Measurements from ENCODE around the gene POU2F1. TPM values are rescaled to one million over a fixed set of nuclear protein-coding genes. Genes with fewer than 3 reads are reported as not detected.

The POU2F1 gene
- total RNA-seq, 1 experiment from 2014 or later = 24.5 TPM

DNA sequence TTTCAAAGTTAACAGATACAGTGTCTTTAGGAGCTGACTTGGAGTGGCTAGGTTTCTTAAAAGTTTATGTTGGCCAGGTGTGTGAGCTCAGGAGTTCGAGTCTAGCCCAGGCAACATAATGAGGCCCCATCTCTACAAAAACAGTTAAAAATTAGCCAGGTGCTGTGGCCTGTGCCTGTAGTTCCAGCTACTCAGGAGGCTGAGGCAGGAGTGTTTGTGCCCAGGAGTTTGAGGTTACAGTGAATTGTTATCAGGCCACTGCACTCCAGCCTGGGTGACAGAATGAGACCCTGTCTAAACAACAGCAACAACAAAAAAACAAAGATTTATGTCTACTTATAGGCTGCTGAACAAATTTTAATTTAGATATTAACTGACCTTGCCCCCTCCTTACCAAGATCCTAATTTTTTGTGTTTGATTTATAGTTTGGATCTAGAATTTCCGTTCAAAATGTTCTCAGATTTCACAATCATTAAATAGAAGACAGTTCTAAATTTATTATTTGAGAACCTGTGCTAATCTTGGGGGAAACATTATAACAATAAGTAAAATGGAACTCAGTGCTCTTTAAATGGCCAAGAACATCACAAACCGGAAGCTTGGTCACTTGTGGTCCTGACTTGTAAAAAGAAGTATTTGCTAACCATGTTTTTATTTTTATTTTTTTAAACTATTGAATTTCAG, 67.8 kb downstream of the POU2F1 start:
- intact Hi-C loops (cut with micrococcal nuclease) = no loop called here
- H3K4me2 ChIP-seq (ENCODE audit: low read length) = no peak overlapping the region
- CTCF ChIA-PET = no interaction called here

More for the DNA sequence above, 67.8 kb downstream of the POU2F1 start:
- Histone ChIP-seq H3K4me3 (replicated peaks in 1 of 2; ENCODE audit: low read depth in 1 of 2, low read length in 2 of 2) (no peak overlapping the region), H3K36me3 (ENCODE audit: control insufficient read depth in 1 of 2, insufficient read depth in 2 of 2, low read length in 2 of 2) (no peaks in the 10 kb centered on the region), H2AFZ (ENCODE audit: low read depth, low read length, poor library complexity, severe bottlenecking) (no peak overlapping the region), H3K9ac (ENCODE audit: low read length) (no peak overlapping the region), H3K27ac (ENCODE audit: low read depth, low read length) (no peak overlapping the region), H3K9me3 (ENCODE audit: control insufficient read depth in 1 of 2, insufficient read depth in 1 of 2, low read depth in 1 of 2, low read length in 2 of 2) (no peaks in the 10 kb centered on the region), H3K9me2 (ENCODE audit: insufficient read depth) (no peaks in the 10 kb centered on the region), H4K20me1 (ENCODE audit: insufficient read depth) (no peaks in the 10 kb centered on the region), H3K79me2 (ENCODE audit: insufficient read depth, low read length) (peaks cover 74% of the 10 kb centered on the region), H3K27me3 (ENCODE audit: insufficient read depth, low read length) (no peaks in the 10 kb centered on the region), H3K4me1 (ENCODE audit: control insufficient read depth in 1 of 2, insufficient read depth in 2 of 2, low read length in 2 of 2) (no peaks in the 10 kb centered on the region)
- ATAC-seq = no peak
- POLR2A ChIA-PET = no interaction called here
- RAD21 ChIA-PET (ENCODE audit: low non-redundant PET in 1 of 2, low total read pairs in 2 of 2, uncharacterized antibody in 2 of 2, unreplicated experiment in 2 of 2) = no interaction called here
- no TSS peak for BruUV-seq (replicated peaks)
- TF ChIP-seq SP1 (IDR thresholded peaks at IDR 0.05; ENCODE audit: low read depth) = no peak
- TF ChIP-seq JUND (IDR thresholded peaks at IDR 0.05) = no peak
- no peak for TF ChIP-seq POLR2A (IDR thresholded peaks at IDR 0.05; ENCODE audit: borderline replicate concordance, extremely low read depth, insufficient read depth, insufficient read length)
- TF ChIP-seq EGR1 (IDR thresholded peaks at IDR 0.05; ENCODE audit: low read depth) = no peak
- no peak for TF ChIP-seq CEBPB (IDR thresholded peaks at IDR 0.05; ENCODE audit: low read depth)
- TF ChIP-seq SRF (IDR thresholded peaks at IDR 0.05; ENCODE audit: low read depth) = no peak
- no peak for TF ChIP-seq CBX3 (IDR thresholded peaks at IDR 0.05; ENCODE audit: low read depth)
- TF ChIP-seq, protein P1, sequence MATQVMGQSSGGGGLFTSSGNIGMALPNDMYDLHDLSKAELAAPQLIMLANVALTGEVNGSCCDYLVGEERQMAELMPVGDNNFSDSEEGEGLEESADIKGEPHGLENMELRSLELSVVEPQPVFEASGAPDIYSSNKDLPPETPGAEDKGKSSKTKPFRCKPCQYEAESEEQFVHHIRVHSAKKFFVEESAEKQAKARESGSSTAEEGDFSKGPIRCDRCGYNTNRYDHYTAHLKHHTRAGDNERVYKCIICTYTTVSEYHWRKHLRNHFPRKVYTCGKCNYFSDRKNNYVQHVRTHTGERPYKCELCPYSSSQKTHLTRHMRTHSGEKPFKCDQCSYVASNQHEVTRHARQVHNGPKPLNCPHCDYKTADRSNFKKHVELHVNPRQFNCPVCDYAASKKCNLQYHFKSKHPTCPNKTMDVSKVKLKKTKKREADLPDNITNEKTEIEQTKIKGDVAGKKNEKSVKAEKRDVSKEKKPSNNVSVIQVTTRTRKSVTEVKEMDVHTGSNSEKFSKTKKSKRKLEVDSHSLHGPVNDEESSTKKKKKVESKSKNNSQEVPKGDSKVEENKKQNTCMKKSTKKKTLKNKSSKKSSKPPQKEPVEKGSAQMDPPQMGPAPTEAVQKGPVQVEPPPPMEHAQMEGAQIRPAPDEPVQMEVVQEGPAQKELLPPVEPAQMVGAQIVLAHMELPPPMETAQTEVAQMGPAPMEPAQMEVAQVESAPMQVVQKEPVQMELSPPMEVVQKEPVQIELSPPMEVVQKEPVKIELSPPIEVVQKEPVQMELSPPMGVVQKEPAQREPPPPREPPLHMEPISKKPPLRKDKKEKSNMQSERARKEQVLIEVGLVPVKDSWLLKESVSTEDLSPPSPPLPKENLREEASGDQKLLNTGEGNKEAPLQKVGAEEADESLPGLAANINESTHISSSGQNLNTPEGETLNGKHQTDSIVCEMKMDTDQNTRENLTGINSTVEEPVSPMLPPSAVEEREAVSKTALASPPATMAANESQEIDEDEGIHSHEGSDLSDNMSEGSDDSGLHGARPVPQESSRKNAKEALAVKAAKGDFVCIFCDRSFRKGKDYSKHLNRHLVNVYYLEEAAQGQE (IDR thresholded peaks at IDR 0.05; ENCODE audit: low read depth) = no peak
- TF ChIP-seq ZFX (IDR thresholded peaks at IDR 0.05) = no peak
- no peak for TF ChIP-seq FOSL1 (IDR thresholded peaks at IDR 0.05; ENCODE audit: low read depth)
- no peak for TF ChIP-seq ATF3 (IDR thresholded peaks at IDR 0.05)
- no peak for TF ChIP-seq ELF1 (IDR thresholded peaks at IDR 0.05; ENCODE audit: borderline replicate concordance, low read depth)
- TF ChIP-seq ZBTB33 (IDR thresholded peaks at IDR 0.05; ENCODE audit: extremely low read depth, insufficient replicate concordance, low read length) = no peak
- no peak for TF ChIP-seq POLR2AphosphoS5 (IDR thresholded peaks at IDR 0.05; ENCODE audit: low read depth, low read length)
- no peak for TF ChIP-seq YY1 (IDR thresholded peaks at IDR 0.05; ENCODE audit: extremely low read depth, insufficient replicate concordance, low read depth, low read length)
- no peak for TF ChIP-seq SIN3A (IDR thresholded peaks at IDR 0.05; ENCODE audit: low read depth)
- TF ChIP-seq EZH2phosphoT487 (IDR thresholded peaks at IDR 0.05; ENCODE audit: borderline replicate concordance) = no peak
- TF ChIP-seq, protein P2, sequence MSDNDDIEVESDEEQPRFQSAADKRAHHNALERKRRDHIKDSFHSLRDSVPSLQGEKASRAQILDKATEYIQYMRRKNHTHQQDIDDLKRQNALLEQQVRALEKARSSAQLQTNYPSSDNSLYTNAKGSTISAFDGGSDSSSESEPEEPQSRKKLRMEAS (IDR thresholded peaks at IDR 0.05) = no peak
- TF ChIP-seq ZNF274 (IDR thresholded peaks at IDR 0.05; ENCODE audit: low read depth, low read length) = no peak
- no peak for TF ChIP-seq TCF7L2 (IDR thresholded peaks at IDR 0.05; ENCODE audit: borderline replicate concordance, extremely low read depth, insufficient read depth, insufficient read length)
- DNase-seq (ENCODE audit: low read depth, low spot score) = no peak

Measured in HCT116 (cell line).